Progenitor cell of endocrine pancreas (in vitro differentiated cells): Measurements from ENCODE around the gene ASB1. TPM values are rescaled to one million over a fixed set of nuclear protein-coding genes. Genes with fewer than 3 reads are reported as not detected.

ENCODE experiments used
- DNase-seq: peaks from one replicate; pipeline ENCODE4 v3.0.0; 2021; ENCODE audit warnings: low spot score; ENCODE audit not compliant: unreplicated experiment
- H3K27ac Mint-ChIP-seq: 2 replicates; pipeline ENCODE4 v1.8.0; 2021; ENCODE audit warnings: mild to moderate bottlenecking, moderate library complexity, mixed read lengths
- H3K27me3 Mint-ChIP-seq: 2 replicates; pipeline ENCODE4 v1.8.0; 2021; ENCODE audit warnings: mixed read lengths
- H3K36me3 Mint-ChIP-seq: 2 replicates; pipeline ENCODE4 v1.8.0; 2022; ENCODE audit warnings: mixed read lengths; ENCODE audit not compliant: insufficient read depth
- H3K4me1 Mint-ChIP-seq: 2 replicates; pipeline ENCODE4 v1.8.0; 2021; ENCODE audit warnings: low read depth, mixed read lengths
- H3K4me3 Mint-ChIP-seq: 2 replicates; pipeline ENCODE4 v1.8.0; 2021; ENCODE audit warnings: low read depth, mild to moderate bottlenecking, moderate library complexity, mixed read lengths
- H3K9me3 Mint-ChIP-seq: 2 replicates; pipeline ENCODE4 v1.8.0; 2021; ENCODE audit warnings: low read depth, mixed read lengths
- CTCF ChIP-seq: fragments of 200-600 bp; sonication (generic); IDR thresholded peaks from one replicate; pipeline ENCODE4 v1.5.0; 2021; ENCODE audit warnings: antibody characterized with exemption, mild to moderate bottlenecking; ENCODE audit not compliant: unreplicated experiment
- total RNA-seq: library from RNA; stranded (reverse); gene quantifications from 2 replicates; pipeline ENCODE4 v1.2.1, GENCODE V29; 2021

Gene ASB1
- total RNA-seq, 1 donor from 2014 or later, result 46.8 TPM

GRCh38 chr2:238421695-238422035 is 5.1 kb upstream of the ASB1 start:
- DNase-seq, result no peak

DNA sequence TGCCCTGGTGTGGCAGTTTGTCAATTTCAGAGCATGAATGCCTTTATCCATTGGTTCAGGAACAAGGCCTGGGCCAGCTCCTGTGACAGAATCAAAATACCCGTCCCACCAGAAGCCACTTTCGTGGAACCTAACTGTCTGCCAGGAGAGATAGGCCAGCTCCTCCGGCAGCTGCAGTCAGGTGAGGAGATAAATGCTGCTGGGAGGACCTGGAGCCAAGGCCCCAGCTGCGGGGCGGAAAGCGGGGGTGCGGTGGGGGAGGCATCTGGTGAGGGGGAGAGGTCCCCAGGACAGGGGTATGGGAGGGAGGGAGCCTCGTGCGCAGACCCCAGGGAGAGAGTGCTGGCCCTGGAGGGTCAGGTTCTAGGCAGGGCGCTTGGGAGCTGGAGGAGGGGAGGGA is 4.4 kb upstream of the ASB1 start:
- no peak for DNase-seq
- no peaks in the 10 kb centered on the region for H3K9me3 Mint-ChIP-seq
- H3K27me3 Mint-ChIP-seq, result no peaks in the 10 kb centered on the region
- no peaks in the 10 kb centered on the region for H3K36me3 Mint-ChIP-seq
- no peak overlapping the region for H3K4me3 Mint-ChIP-seq
- peaks cover 27% of the 10 kb centered on the region for H3K4me1 Mint-ChIP-seq
- no peak overlapping the region for H3K27ac Mint-ChIP-seq
- TF ChIP-seq CTCF, result no peak

More at GRCh38 chr2:238421695-238422035, 5.1 kb upstream of the ASB1 start:
- no peak overlapping the region for H3K27ac Mint-ChIP-seq
- no peak for TF ChIP-seq CTCF
- no peak overlapping the region for H3K4me3 Mint-ChIP-seq
- H3K36me3 Mint-ChIP-seq, result no peaks in the 10 kb centered on the region
- H3K27me3 Mint-ChIP-seq, result no peaks in the 10 kb centered on the region
- H3K9me3 Mint-ChIP-seq, result no peaks in the 10 kb centered on the region
- peaks cover 27% of the 10 kb centered on the region for H3K4me1 Mint-ChIP-seq

GRCh38 chr2:238422940-238423339 is 3.8 kb upstream of the ASB1 start:
- Mint-ChIP-seq H3K9me3 (no peaks in the 10 kb centered on the region), H3K4me3 (no peak overlapping the region), H3K4me1 (peaks cover 32% of the 10 kb centered on the region), H3K36me3 (peaks cover under 1% of the 10 kb centered on the region), H3K27me3 (no peaks in the 10 kb centered on the region), H3K27ac (no peak overlapping the region)
- no peak for TF ChIP-seq CTCF
- no peak for DNase-seq

- Mint-ChIP-seq H3K27ac (no peak overlapping the region), H3K36me3 (peaks cover 1% of the 10 kb centered on the region), H3K4me1 (peaks cover 34% of the 10 kb centered on the region), H3K4me3 (no peak overlapping the region), H3K9me3 (no peaks in the 10 kb centered on the region), H3K27me3 (no peaks in the 10 kb centered on the region)
- DNase-seq, result no peak
- no peak for TF ChIP-seq CTCF
Observed at GRCh38 chr2:238423561-238424312, 3.0 kb upstream of the ASB1 start.

- no peak overlapping the region for H3K27ac Mint-ChIP-seq
- TF ChIP-seq CTCF, result no peak
- no peak overlapping the region for H3K4me3 Mint-ChIP-seq
- no peak for DNase-seq
- peaks cover 2% of the 10 kb centered on the region for H3K36me3 Mint-ChIP-seq
- H3K4me1 Mint-ChIP-seq, result peaks cover 36% of the 10 kb centered on the region
- no peaks in the 10 kb centered on the region for H3K9me3 Mint-ChIP-seq
- no peaks in the 10 kb centered on the region for H3K27me3 Mint-ChIP-seq
Observed at GRCh38 chr2:238424313-238424700, 2.4 kb upstream of the ASB1 start.
